Activated CD4-positive, alpha-beta T cell treated with anti-CD3 and anti-CD28 coated beads for 4 hours (primary cell): Measurements from ENCODE around the gene TNS2.

ENCODE experiments used
- DNase-seq, 2 donors: peaks; one replicate each; pipeline ENCODE4 v3.0.0-alpha.2; 2020

TNS2 gene

DNA sequence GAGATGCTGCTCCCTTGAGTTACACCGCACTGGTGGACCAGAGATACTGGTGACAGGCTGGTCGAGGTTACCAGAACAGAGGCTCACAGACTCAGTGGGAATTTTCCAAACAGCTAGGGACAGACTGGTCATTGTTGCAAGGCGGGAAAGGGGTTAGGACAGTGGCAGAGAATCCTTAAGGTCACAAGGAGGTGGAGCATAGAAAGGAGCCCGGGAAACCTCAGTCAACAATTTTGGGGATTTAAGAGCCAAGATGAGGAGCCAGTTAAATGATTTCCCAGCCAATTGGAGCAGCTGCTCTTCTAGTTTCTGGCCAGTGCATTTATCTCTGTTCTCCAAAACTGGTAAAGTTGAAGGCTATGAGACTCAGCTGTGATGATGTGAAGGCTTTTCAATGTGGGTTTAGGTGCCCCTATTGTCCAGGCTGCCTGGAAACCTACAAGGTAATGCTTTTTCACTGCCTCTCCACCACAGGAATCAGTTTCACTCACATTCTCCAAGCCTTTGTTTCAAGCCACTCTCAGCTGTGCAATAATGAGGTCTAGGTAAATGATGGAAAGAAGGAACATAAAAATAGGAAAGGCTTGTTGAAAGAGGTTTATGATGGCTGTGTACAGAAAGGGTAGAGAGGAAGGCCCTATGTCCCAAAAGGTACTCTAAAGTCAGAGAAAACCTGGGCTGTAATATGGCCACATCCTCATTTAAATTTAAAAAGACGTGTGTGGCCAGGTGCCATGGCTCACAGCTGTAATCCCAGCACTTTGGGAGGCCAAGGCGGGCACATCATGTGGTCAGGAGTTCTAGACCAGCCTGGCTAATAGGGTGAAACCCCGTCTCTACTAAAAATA is 7.0 kb upstream of the TNS2 start:
- no peak for DNase-seq

GRCh38 chr12:53044052-53044581 is 5.7 kb upstream of the TNS2 start:
- DNase-seq, result no peak

DNA sequence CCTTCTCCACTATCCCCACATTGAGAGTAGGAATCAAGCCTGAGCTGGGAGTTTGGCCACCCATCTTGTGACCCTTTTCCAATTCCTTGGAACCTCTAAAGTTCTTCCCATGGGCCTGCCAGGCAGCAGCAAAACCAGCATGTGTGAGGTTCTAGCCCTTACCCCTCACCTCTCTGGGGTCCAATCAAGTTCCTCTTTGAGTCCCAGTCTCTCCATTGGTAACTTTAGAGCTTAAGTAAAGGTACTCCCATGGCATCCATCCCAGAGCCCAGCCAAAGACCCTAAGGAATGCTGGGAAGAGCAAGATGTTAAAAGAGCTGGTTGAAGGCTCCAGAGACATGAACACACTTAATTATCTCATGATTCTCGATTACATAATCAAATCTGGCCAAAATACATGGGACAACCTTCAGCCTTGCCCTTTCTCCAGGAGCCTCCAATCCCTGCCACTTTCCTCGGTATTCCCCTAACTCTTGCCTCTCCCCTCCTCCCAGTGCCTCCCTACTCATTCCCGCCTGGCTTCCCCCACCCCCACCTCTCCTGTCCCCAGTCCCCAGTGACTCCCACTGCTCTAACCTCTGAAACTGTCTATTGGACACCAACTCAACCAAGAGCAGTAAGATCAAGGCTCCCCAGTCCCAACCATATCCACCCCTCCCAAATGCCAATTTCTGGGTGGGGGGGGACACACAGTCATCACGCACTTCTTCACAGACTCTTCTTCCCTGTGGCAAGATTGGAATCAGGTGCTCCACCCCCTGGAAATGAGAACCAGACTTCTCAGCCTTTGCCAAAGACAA is 4.8 kb upstream of the TNS2 start:
- no peak for DNase-seq

GRCh38 chr12:53045696-53046045 is 4.2 kb upstream of the TNS2 start:
- DNase-seq, result no peak

DNA sequence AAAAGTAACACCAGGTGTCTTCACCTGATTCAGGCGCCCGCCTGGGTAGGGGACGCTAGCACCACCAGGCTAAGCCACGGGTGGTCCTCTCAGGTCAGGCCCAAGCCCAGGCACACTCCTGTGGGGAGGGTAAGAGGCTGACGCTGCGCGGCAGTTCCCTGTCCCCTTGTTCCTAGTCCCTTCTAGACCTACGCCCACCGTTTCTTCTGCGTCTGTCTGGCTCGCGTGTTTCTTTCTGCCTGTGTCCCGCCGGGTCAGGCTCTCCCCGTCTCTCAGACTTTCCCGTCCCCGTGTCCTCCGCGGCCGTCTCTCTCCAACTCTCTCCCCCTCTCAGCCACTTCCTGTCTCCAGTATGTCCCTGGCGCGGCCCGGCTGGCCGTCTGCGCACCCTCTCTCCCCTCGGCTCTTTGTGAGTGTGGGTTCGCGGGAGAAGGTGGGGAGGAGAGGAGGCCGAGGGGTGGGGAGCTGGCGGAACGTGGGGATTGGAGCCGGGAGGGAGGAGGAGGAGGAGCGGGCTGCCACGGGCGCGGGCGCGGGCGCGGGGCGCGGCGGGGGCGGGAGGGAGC is 3.1 kb upstream of the TNS2 start:
- peak in 1 of 2 donors; percentile 48 for DNase-seq

GRCh38 chr12:53047221-53048032 is 2.4 kb upstream of the TNS2 start:
- DNase-seq, result peak; percentile 61 to 65

- DNase-seq, result no peak
Observed at GRCh38 chr12:53048033-53048779, 1.7 kb upstream of the TNS2 start.

DNA sequence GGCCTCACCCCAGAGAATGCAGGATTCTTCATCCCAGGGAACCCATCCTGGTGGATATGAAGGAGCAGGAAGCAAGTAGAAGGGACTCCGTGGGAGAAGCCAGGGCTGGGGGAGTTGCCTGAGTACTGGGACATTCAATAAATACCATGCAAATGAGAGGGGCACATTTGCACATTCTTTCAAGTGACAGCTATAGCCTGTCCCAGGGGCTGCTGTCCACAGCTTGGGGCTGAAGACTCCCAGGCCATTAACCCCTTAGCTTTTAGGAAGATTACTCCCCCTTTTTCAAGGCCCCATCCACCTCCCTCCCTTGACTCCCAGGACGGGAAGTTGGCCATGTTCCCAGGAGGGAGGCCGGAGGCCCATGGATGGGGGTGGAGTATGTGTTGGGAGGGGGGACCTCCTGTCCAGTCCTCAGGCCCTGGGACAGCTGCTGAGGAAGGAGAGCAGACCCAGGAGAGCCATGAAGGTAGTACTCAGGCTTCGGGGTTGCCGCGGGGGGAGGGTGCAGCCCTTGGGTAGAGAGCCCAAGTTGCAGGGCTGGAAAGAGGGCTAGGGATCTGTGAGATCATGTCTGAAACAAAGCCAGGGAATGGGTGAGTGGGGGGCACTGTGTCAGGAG is 974 bp upstream of the TNS2 start:
- DNase-seq, result no peak

- no peak for DNase-seq
Observed at GRCh38 chr12:53050426-53051057, 677 bp downstream of the TNS2 start.

DNA sequence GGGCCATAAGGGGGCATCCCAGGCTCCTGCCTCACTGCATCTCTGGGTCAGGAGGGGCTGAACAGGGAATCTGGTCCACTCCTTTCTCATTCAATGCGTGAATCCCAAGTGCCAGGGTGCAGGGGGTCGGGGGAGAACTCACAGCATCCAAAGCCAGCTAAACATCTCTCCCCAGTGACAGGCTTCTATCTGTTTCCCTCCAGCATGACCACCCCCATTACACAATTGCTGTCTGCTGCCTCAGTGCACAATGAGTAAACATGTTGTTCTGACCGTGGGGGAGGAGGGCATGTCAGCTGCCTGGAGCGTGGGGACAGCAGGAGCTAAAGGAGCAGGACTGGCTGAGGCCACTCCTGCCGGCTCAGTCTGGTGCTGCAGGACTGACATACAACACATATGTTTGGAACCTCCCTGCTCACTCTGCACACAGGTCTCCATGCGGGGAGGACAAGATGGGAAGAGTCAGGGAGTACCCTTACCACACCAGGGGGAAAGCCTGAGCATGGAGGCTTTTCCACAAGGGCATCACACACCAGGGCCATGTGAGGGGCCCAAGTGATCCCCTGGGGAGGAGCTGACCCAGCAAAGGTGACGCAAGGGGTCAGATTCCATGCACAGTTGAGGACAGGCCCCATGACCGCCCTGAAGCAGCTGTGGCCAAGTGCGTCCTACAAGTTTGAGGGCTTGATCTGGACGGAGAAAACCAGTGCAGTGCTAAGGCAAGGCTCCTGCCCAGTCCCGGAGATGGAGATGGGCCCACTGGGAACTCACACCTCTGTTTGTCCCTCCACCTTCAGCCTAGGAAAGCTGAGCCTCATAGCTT is 1.4 kb downstream of the TNS2 start:
- DNase-seq, result no peak

GRCh38 chr12:53051881-53052412 is 2.1 kb downstream of the TNS2 start:
- DNase-seq, result no peak

GRCh38 chr12:53052419-53053217 is 2.8 kb downstream of the TNS2 start:
- no peak for DNase-seq

- DNase-seq, result peak; percentile 59 to 68
Observed at GRCh38 chr12:53053218-53054111, 3.6 kb downstream of the TNS2 start.

GRCh38 chr12:53054112-53054878 is 4.4 kb downstream of the TNS2 start:
- DNase-seq, result peak; percentile 94 to 95

GRCh38 chr12:53055471-53056266 is 5.8 kb downstream of the TNS2 start:
- no peak for DNase-seq

- no peak for DNase-seq
Observed at GRCh38 chr12:53056296-53056695, 6.4 kb downstream of the TNS2 start.
